K562 (cell line): ENCODE measurements around the gene IRAG1. TPM values are rescaled to one million over a fixed set of nuclear protein-coding genes. Genes with fewer than 3 reads are reported as not detected.

ENCODE experiments used
- ATAC-seq: fragments of 200-7000 bp; cut with Tn5 transposase; 3 replicates; pipeline ENCODE4 v1.9.1; 2020; ENCODE audit warnings: moderate library complexity
- BruUV-seq: library from RNA; stranded (reverse); fragments of 400-500 nt; replicated peaks from 2 replicates; lab custom pipeline; 2021; lab: Mats Ljungman, UMichigan
- CTCF ChIA-PET: fragments of 300-600 bp; formaldehyde crosslinking; extraction: SDS; loops from one replicate; lab custom pipeline; 2021; ENCODE audit warnings: low intra/inter-chr PET ratio; lab: Yijun Ruan, JAX
- POLR2A ChIA-PET: fragments of 300-600, 350-650 bp; sonication (Branson Sonifier 250); formaldehyde crosslinking; extraction: SDS; loops from one replicate; lab custom pipeline; 2021; ENCODE audit warnings: antibody characterized with exemption, inconsistent platforms; lab: Yijun Ruan, JAX
- DNase-seq, 4 experiments: peaks; one replicate each; pipeline versions ENCODE4 v3.0.0 to v3.0.0-alpha.2; 2011 to 2018; ENCODE audit warnings: low spot score in 3 of 4, mixed read lengths in 3 of 4; ENCODE audit errors: extremely low read depth in 1 of 4
- FAIRE-seq: peaks from 2 replicates; lab custom pipeline; 2011; peaks lifted over from hg19 to GRCh38; lab: Jason Lieb, UNC
- H2AFZ ChIP-seq: 2 replicates; pipeline ENCODE4 v1.6.0; 2011; ENCODE audit warnings: low read depth, low read length, control low read depth, inconsistent platforms
- H3K27ac ChIP-seq: fragments of 200-600 bp; 3 replicates; pipeline ENCODE4 v1.8.0; 2011; ENCODE audit warnings: low read depth, mild to moderate bottlenecking, control low read depth, inconsistent platforms, low read length, moderate library complexity, mixed read lengths; ENCODE audit errors: extremely low read depth
- H3K27me3 ChIP-seq, 2 experiments: fragments of 300-600 bp in 1 of 2; 2 replicates in 1 of 2; 3 replicates in 1 of 2; pipeline versions ENCODE4 v1.6.0 to v1.8.0; 2011; ENCODE audit warnings: inconsistent platforms in 2 of 2, low read length in 2 of 2, mild to moderate bottlenecking in 1 of 2, mixed read lengths in 1 of 2, moderate library complexity in 1 of 2; ENCODE audit not compliant: control insufficient read depth in 2 of 2, insufficient read depth in 2 of 2
- H3K36me3 ChIP-seq: fragments of 300-600 bp; 3 replicates; pipeline ENCODE4 v1.8.0; 2011; ENCODE audit warnings: mild to moderate bottlenecking, low read length, inconsistent platforms; ENCODE audit not compliant: control insufficient read depth, insufficient read depth
- H3K4me1 ChIP-seq, 2 experiments: fragments of 200-600 bp in 1 of 2; replicated peaks in 1 of 2; 2 replicates in 1 of 2; 3 replicates in 1 of 2; pipeline versions ENCODE4 v1.5.1 to v1.8.0; 2011; ENCODE audit warnings: inconsistent platforms in 2 of 2, low read length in 2 of 2, mild to moderate bottlenecking in 1 of 2, mixed read lengths in 1 of 2, moderate library complexity in 1 of 2; ENCODE audit not compliant: control insufficient read depth in 2 of 2, insufficient read depth in 2 of 2
- H3K4me2 ChIP-seq: 2 replicates; pipeline ENCODE4 v1.6.1; 2011; ENCODE audit warnings: low read length, control low read depth, inconsistent platforms, mixed read lengths; ENCODE audit not compliant: insufficient read depth
- H3K4me3 ChIP-seq: fragments of 200-600 bp; sonication (generic), shearing (Covaris generic); 2 replicates; pipeline ENCODE4 v1.5.1; 2016; ENCODE audit warnings: control low read depth, inconsistent platforms
- H3K79me2 ChIP-seq: fragments of 200-600 bp; 3 replicates; pipeline ENCODE4 v1.8.0; 2011; ENCODE audit warnings: low read length, inconsistent platforms; ENCODE audit not compliant: control insufficient read depth, insufficient read depth
- H3K9ac ChIP-seq, 2 experiments: 2 replicates each; pipeline versions ENCODE4 v1.6.0 to v1.6.1; 2011; ENCODE audit warnings: low read depth in 2 of 2, low read length in 2 of 2, control low read depth in 1 of 2, inconsistent platforms in 1 of 2, mild to moderate bottlenecking in 1 of 2, mixed read lengths in 1 of 2; ENCODE audit not compliant: insufficient read depth in 1 of 2
- H3K9me1 ChIP-seq: one replicate; pipeline ENCODE4 v1.6.0; 2011; ENCODE audit warnings: inconsistent platforms, mild to moderate bottlenecking, low read length, moderate library complexity; ENCODE audit not compliant: control insufficient read depth, insufficient read depth
- H3K9me3 ChIP-seq: replicated peaks from 2 replicates; pipeline ENCODE4 v1.5.1; 2011; ENCODE audit warnings: low read depth, low read length, inconsistent platforms; ENCODE audit not compliant: control insufficient read depth, insufficient read depth
- H4K20me1 ChIP-seq: replicated peaks from 2 replicates; pipeline ENCODE4 v1.6.1; 2011; ENCODE audit warnings: low read length, inconsistent platforms, mixed read lengths; ENCODE audit not compliant: control insufficient read depth, insufficient read depth
- ATF6 ChIP-seq: sonication (generic); formaldehyde crosslinking; IDR thresholded peaks from 2 replicates; pipeline ENCODE4 v1.4.0; 2020; ENCODE audit warnings: mild to moderate bottlenecking, missing genetic modification reagents
- EHMT2 ChIP-seq: fragments of 450-650 bp; IDR thresholded peaks from 2 replicates; pipeline ENCODE4 v1.6.1; 2018; ENCODE audit warnings: antibody characterized with exemption
- ESRRB ChIP-seq: fragments of 250-450 bp; sonication (Bioruptor Pico); IDR thresholded peaks from 2 replicates; pipeline ENCODE4 v1.5.0; 2020; ENCODE audit warnings: mild to moderate bottlenecking, moderate library complexity, borderline replicate concordance
- FOXP1 ChIP-seq: sonication (generic); formaldehyde crosslinking; IDR thresholded peaks from 2 replicates; pipeline ENCODE4 v1.8.0; 2022; ENCODE audit warnings: mild to moderate bottlenecking, missing genetic modification reagents
- HDAC6 ChIP-seq: IDR thresholded peaks from 2 replicates; pipeline ENCODE4 v1.6.1; 2012; ENCODE audit warnings: low read depth, mild to moderate bottlenecking, control low read depth, inconsistent platforms, low read length, moderate library complexity
- KLF10 ChIP-seq: fragments of 250-450 bp; sonication (Bioruptor Pico); IDR thresholded peaks from 2 replicates; pipeline ENCODE4 v1.6.1; 2021; ENCODE audit warnings: matching md5 sums
- MAZ ChIP-seq, 2 experiments: fragments of 450-650 bp in 1 of 2; sonication (generic) in 1 of 2; formaldehyde crosslinking; IDR thresholded peaks in 1 of 2; conservative IDR thresholded peaks in 1 of 2; 2 replicates each; pipeline versions ENCODE4 v1.4.0 to v1.5.0; 2020; ENCODE audit warnings: mild to moderate bottlenecking in 1 of 2, missing genetic modification reagents in 1 of 2
- NFIX ChIP-seq: fragments of 250-450 bp; sonication (Bioruptor Pico); IDR thresholded peaks from 2 replicates; pipeline ENCODE4 v1.4.0; 2020; ENCODE audit warnings: low read depth, mild to moderate bottlenecking, moderate library complexity
- SAP30 ChIP-seq: fragments of 200-600 bp; sonication (generic); IDR thresholded peaks from 2 replicates; pipeline ENCODE4 v1.6.1; 2012; ENCODE audit warnings: borderline replicate concordance, low read depth, mild to moderate bottlenecking, moderate library complexity, low read length, control low read depth, inconsistent platforms; ENCODE audit not compliant: insufficient read depth, poor library complexity, severe bottlenecking
- SMAD3 ChIP-seq: fragments of 450-650 bp; formaldehyde crosslinking; conservative IDR thresholded peaks from 2 replicates; pipeline ENCODE4 v1.4.0; 2020; ENCODE audit warnings: mild to moderate bottlenecking
- ZBED1 ChIP-seq: IDR thresholded peaks from 2 replicates; pipeline ENCODE4 v1.6.1; 2014
- ZMIZ1 ChIP-seq, 2 experiments: fragments of 150-350 bp in 1 of 2; IDR thresholded peaks; 2 replicates each; pipeline ENCODE4 v1.6.1; 2012 to 2016; ENCODE audit warnings: low read depth in 2 of 2, low read length in 2 of 2, mild to moderate bottlenecking in 1 of 2, moderate library complexity in 1 of 2
- WGBS: fragments of 100-300 bp; shearing (Covaris generic); methylation state at CpG from one replicate; pipeline ENCODE4 v1.1.6; 2016; ENCODE audit warnings: low coverage, mixed read lengths; ENCODE audit not compliant: insufficient coverage; ENCODE audit errors: missing lambda C conversion rate; 5-methylcytosine and 5-hydroxymethylcytosine counted together
- in situ Hi-C: fragments of 300-500 bp; cut with MboI; formaldehyde crosslinking; loops from 4 replicates; pipeline ENCODE4 v1.15.0; 2018; ENCODE audit warnings: inconsistent platforms, mixed read lengths
- intact Hi-C: fragments of 100-400 bp; cut with micrococcal nuclease; formaldehyde crosslinking; loops from 2 replicates; pipeline ENCODE4 v1.14.2; 2022
- polyA plus RNA-seq, 8 experiments: library from polyadenylated mRNA; depleted of rRNA in 4 of 8; stranded (reverse) in 5 of 8; unstranded in 3 of 8; fragments of >200 nt; fragmentation: Nextera tagmentation in 2 of 8; fragmentation: Illumina TruSeq in 1 of 8; extraction: Ambion mirVana in 2 of 8; extraction: Trizol in 1 of 8; gene quantifications; 2 replicates each; pipeline versions ENCODE4 v1.2.1 to v1.2.3, GENCODE V29; 2011 to 2014; ENCODE audit warnings: inconsistent platforms in 1 of 8, missing spikeins in 1 of 8
- total RNA-seq, 7 experiments: library from RNA; depleted of rRNA in 6 of 7; stranded (reverse); fragments of >200 nt in 6 of 7; fragmentation: Illumina TruSeq in 2 of 7; extraction: Trizol in 2 of 7; gene quantifications; 2 replicates each; pipeline versions ENCODE4 v1.2.1 to v1.2.3, GENCODE V29; 2011 to 2021; ENCODE audit warnings: low replicate concordance in 1 of 7
- TF ChIP-seq, protein P1 (sequence below), 2 experiments: fragments of 200-800 bp in 1 of 2; sonication (Bioruptor generic) in 1 of 2; sonication (generic) in 1 of 2; formaldehyde crosslinking in 1 of 2; IDR thresholded peaks in 1 of 2; conservative IDR thresholded peaks in 1 of 2; 2 replicates each; pipeline versions ENCODE4 v1.5.0 to v1.6.1; 2016 to 2020; ENCODE audit warnings: missing compliant biosample characterization in 1 of 2, missing genetic modification characterization in 1 of 2, missing genetic modification reagents in 1 of 2

The IRAG1 gene
- total and polyA plus RNA-seq, 9 of the 15 experiments (the other 6 are each of a cell fraction or from before 2014, with no cell fraction given): 0.01 to 0.22 (median 0.09) TPM; not detected in 1

DNA sequence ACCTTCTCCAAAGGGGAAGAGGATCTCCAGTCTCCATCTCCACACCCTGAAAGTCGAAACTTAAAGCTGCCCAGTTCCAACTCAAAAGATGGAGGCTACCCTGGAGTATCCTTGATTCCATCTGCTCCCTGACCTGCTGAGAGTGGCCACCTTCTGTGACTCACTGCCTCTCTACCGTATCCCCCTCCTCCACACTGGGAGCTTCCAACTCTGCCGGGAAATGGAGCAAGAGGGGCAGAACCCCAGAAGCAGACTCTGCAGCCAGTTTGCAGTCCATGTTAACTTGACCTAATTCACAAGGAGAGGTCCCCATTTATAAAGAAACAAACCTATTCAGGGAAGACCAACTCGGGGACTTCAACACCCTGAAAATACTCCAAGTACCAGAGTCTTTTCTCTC lies 22.0 kb upstream of the IRAG1 start:
- no TSS peak for BruUV-seq
- Histone ChIP-seq H3K9me3 (no peaks in the 10 kb centered on the region), H4K20me1 (no peaks in the 10 kb centered on the region), H3K4me3 (no peak overlapping the region), H3K36me3 (no peaks in the 10 kb centered on the region), H3K9me1 (no peaks in the 10 kb centered on the region), H2AFZ (peak overlapping the region; percentile 79), H3K27ac (no peak overlapping the region), H3K27me3 (no peaks in the 10 kb centered on the region), H3K79me2 (no peaks in the 10 kb centered on the region), H3K4me2 (no peak overlapping the region; the same call in 1 of the 2 replicates), H3K4me1 (peaks cover 14 to 33% of the 10 kb centered on the region in 2 experiments), H3K9ac (no peak overlapping the region)
- CTCF ChIA-PET: no interaction called here
- ATAC-seq (peak; percentile 25; the same call in 1 of the 3 replicates), DNase-seq (no peak), FAIRE-seq (no peak)
- intact Hi-C loops: no loop called here
- in situ Hi-C loops: no loop called here
- no peak for TF ChIP-seq SMAD3 (CRISPR knock-in tag)
- no peak for TF ChIP-seq ZMIZ1 (IDR thresholded peaks at IDR 0.05; ENCODE audit: low read depth in 2 of 2, low read length in 2 of 2)
- TF ChIP-seq ZBED1: no peak
- TF ChIP-seq MAZ (CRISPR knock-in tag; conservative IDR thresholded peaks at IDR 0.05 in 1 of 2, IDR thresholded peaks at IDR 0.05 in 1 of 2): no peak
- TF ChIP-seq, protein P1, sequence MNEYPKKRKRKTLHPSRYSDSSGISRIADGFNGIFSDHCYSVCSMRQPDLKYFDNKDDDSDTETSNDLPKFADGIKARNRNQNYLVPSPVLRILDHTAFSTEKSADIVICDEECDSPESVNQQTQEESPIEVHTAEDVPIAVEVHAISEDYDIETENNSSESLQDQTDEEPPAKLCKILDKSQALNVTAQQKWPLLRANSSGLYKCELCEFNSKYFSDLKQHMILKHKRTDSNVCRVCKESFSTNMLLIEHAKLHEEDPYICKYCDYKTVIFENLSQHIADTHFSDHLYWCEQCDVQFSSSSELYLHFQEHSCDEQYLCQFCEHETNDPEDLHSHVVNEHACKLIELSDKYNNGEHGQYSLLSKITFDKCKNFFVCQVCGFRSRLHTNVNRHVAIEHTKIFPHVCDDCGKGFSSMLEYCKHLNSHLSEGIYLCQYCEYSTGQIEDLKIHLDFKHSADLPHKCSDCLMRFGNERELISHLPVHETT (CRISPR knock-in tag; conservative IDR thresholded peaks at IDR 0.05 in 1 of 2, IDR thresholded peaks at IDR 0.05 in 1 of 2): no peak
- no peak for TF ChIP-seq ESRRB (CRISPR knock-in tag)
- TF ChIP-seq NFIX (CRISPR knock-in tag): no peak
- no peak for TF ChIP-seq ATF6
- no peak for TF ChIP-seq EHMT2
- TF ChIP-seq HDAC6: no peak
- no peak for TF ChIP-seq FOXP1
- TF ChIP-seq KLF10 (CRISPR knock-in tag): no peak
- TF ChIP-seq SAP30: no peak
- 30% methylated on average over 4 of the region's 4 CpGs for WGBS
- POLR2A ChIA-PET: no interaction called here
